Stomach (tissue), 9 donors: Measurements from ENCODE around the gene B3GLCT. TPM values are rescaled to one million over a fixed set of nuclear protein-coding genes. Genes with fewer than 3 reads are reported as not detected.

Source experiments
- DNase-seq, 2 donors: peaks; one replicate each; pipeline versions ENCODE4 v3.0.0 to v3.0.0-alpha.2; 2013 to 2019
- H3K27ac ChIP-seq, 5 donors: fragments of 200-600 bp in 4 of 5; sonication (generic) in 4 of 5; one replicate each; pipeline ENCODE4 v1.5.1; 2013 to 2019; ENCODE audit warnings: mild to moderate bottlenecking in 1 of 5, moderate library complexity in 1 of 5
- H3K27me3 ChIP-seq, 3 donors: fragments of 200-600 bp; sonication (generic); one replicate each; pipeline ENCODE4 v1.5.1; 2017 to 2019; ENCODE audit warnings: mixed run types in 1 of 3
- H3K36me3 ChIP-seq, 4 donors: fragments of 200-600 bp; sonication (generic); 1 replicate in 3 of 4; 2 replicates in 1 of 4; pipeline ENCODE4 v1.5.1; 2016 to 2019
- H3K4me1 ChIP-seq, 4 donors: fragments of 200-600 bp; sonication (generic); one replicate each; pipeline ENCODE4 v1.5.1; 2016 to 2019
- H3K4me3 ChIP-seq, 4 donors: fragments of 200-600 bp; sonication (generic) in 3 of 4; one replicate each; pipeline ENCODE4 v1.5.1; 2016 to 2019; ENCODE audit warnings: mild to moderate bottlenecking in 1 of 4
- H3K9me3 ChIP-seq, 4 donors: fragments of 200-600 bp; sonication (generic); one replicate each; pipeline ENCODE4 v1.5.1; 2016 to 2019
- CTCF ChIP-seq, 7 experiments: fragments of 450-650 bp in 4 of 7; fragments of 200-600 bp in 3 of 7; sonication (generic) in 3 of 7; IDR thresholded peaks; one replicate each; pipeline ENCODE4 v1.5.1; 2016 to 2019; ENCODE audit warnings: antibody characterized with exemption in 7 of 7, control low read depth in 2 of 7, mild to moderate bottlenecking in 1 of 7
- EP300 ChIP-seq: sonication (generic); formaldehyde crosslinking; IDR thresholded peaks from one replicate; pipeline ENCODE4 v1.6.1; 2017; ENCODE audit warnings: antibody characterized with exemption
- POLR2A ChIP-seq, 4 donors: fragments of 450-650 bp; IDR thresholded peaks; one replicate each; pipeline ENCODE4 v1.6.1; 2016; ENCODE audit warnings: antibody characterized with exemption in 4 of 4, control low read depth in 2 of 4, mild to moderate bottlenecking in 1 of 4, moderate library complexity in 1 of 4
- POLR2AphosphoS5 ChIP-seq, 3 donors: sonication (generic); formaldehyde crosslinking; IDR thresholded peaks; one replicate each; pipeline ENCODE4 v1.6.1; 2016; ENCODE audit warnings: antibody characterized with exemption in 3 of 3
- WGBS, 5 donors: extraction: QIAGEN DNeasy Blood & Tissue Kit in 3 of 5; methylation state at CpG; one replicate each; pipeline versions ENCODE4 v1.1.5 to v1.1.7; 2013 to 2018; 5-methylcytosine and 5-hydroxymethylcytosine counted together
- intact Hi-C: fragments of 100-400 bp; cut with DNase I; formaldehyde crosslinking; loops from one replicate; pipeline ENCODE4 v1.15.1; 2023; ENCODE audit warnings: low total_unique reads
- polyA plus RNA-seq, 3 donors: library from polyadenylated mRNA; stranded (reverse); fragments of 200-250 nt; gene quantifications; one replicate each; pipeline ENCODE4 v1.2.3, GENCODE V29; 2013
- total RNA-seq, 5 donors: library from RNA; depleted of rRNA; stranded (reverse); fragments of >200 nt; gene quantifications; one replicate each; pipeline versions ENCODE4 v1.1.0 to v1.2.3, GENCODE V29; 2014 to 2016
- donor health status: healthy with polysubstance abuse.
- donor health status: Bipolar disorder and iron deficiency.
- donor health status: healthy.

Gene B3GLCT
- total and polyA plus RNA-seq, 8 donors = 0.76 to 16.1 (median 6.4) TPM; not detected in 2

- intact Hi-C loops = no loop called here
These were observed 42.6 kb downstream of the B3GLCT start for GRCh38 chr13:31242367-31242766.

GRCh38 chr13:31242916-31243315 lies 43.1 kb downstream of the B3GLCT start:
- intact Hi-C loops = no loop called here
- DNase-seq = peak in 1 of 2 donors; percentile 26
- no peaks in the 10 kb centered on the region for H3K9me3 ChIP-seq
- TF ChIP-seq CTCF (IDR thresholded peaks at IDR 0.05) (no peak), POLR2AphosphoS5 (IDR thresholded peaks at IDR 0.05) (no peak), EP300 (no peak), POLR2A (IDR thresholded peaks at IDR 0.05) (no peak)
- H3K27me3 ChIP-seq = no peaks in the 10 kb centered on the region
- peaks cover 0 to 6% (median 3%) of the 10 kb centered on the region in 4 donors for H3K36me3 ChIP-seq
- peaks cover 0 to 5% (median 0%) of the 10 kb centered on the region in 4 donors for H3K4me1 ChIP-seq
- WGBS, 5 donors = 71 to 82% (median 79%) methylated on average over 1 of the region's 1 CpG
- H3K4me3 ChIP-seq = no peak overlapping the region
- no peak overlapping the region for H3K27ac ChIP-seq

More at GRCh38 chr13:31242367-31242766, 42.6 kb downstream of the B3GLCT start:
- Histone ChIP-seq H3K4me1 (peaks cover 0 to 5% (median 0%) of the 10 kb centered on the region in 4 donors), H3K27ac (no peak overlapping the region), H3K4me3 (no peak overlapping the region), H3K9me3 (no peaks in the 10 kb centered on the region), H3K36me3 (peaks cover 0 to 5% (median 2%) of the 10 kb centered on the region in 4 donors), H3K27me3 (no peaks in the 10 kb centered on the region)
- no peak for DNase-seq
- 66 to 83% (median 77%) methylated on average over 2 of the region's 2 CpGs for WGBS, 5 donors
- TF ChIP-seq POLR2A (IDR thresholded peaks at IDR 0.05) (no peak), EP300 (no peak), POLR2AphosphoS5 (IDR thresholded peaks at IDR 0.05) (no peak), CTCF (IDR thresholded peaks at IDR 0.05) (no peak)

GRCh38 chr13:31245598-31246373 lies 46.0 kb downstream of the B3GLCT start:
- no peak for TF ChIP-seq POLR2A (IDR thresholded peaks at IDR 0.05)
- no peak overlapping the region for H3K27ac ChIP-seq
- H3K4me3 ChIP-seq = no peak overlapping the region
- H3K4me1 ChIP-seq = peaks cover 0 to 5% (median 0%) of the 10 kb centered on the region in 4 donors
- no peaks in the 10 kb centered on the region for H3K27me3 ChIP-seq
- 90 to 100% (median 97%) methylated on average over 1 of the region's 1 CpG for WGBS, 5 donors
- no peaks in the 10 kb centered on the region for H3K9me3 ChIP-seq
- H3K36me3 ChIP-seq = peaks cover 0 to 12% (median 6%) of the 10 kb centered on the region in 4 donors
- no peak for DNase-seq
- intact Hi-C loops = no loop called here

GRCh38 chr13:31246918-31247317 lies 47.1 kb downstream of the B3GLCT start:
- H3K4me3 ChIP-seq = no peak overlapping the region
- no peaks in the 10 kb centered on the region for H3K27me3 ChIP-seq
- intact Hi-C loops = no loop called here
- peaks cover 0 to 5% (median 0%) of the 10 kb centered on the region in 4 donors for H3K4me1 ChIP-seq
- 76 to 89% (median 84%) methylated on average over 6 of the region's 6 CpGs for WGBS, 5 donors
- DNase-seq = no peak
- no peak overlapping the region for H3K27ac ChIP-seq
- TF ChIP-seq POLR2AphosphoS5 (IDR thresholded peaks at IDR 0.05) = no peak
- TF ChIP-seq EP300 = no peak
- TF ChIP-seq CTCF (IDR thresholded peaks at IDR 0.05) = no peak
- TF ChIP-seq POLR2A (IDR thresholded peaks at IDR 0.05) = no peak
- H3K9me3 ChIP-seq = no peaks in the 10 kb centered on the region
- peaks cover 0 to 12% (median 6%) of the 10 kb centered on the region in 4 donors for H3K36me3 ChIP-seq

- Histone ChIP-seq H3K9me3 (no peaks in the 10 kb centered on the region), H3K4me3 (no peak overlapping the region), H3K36me3 (peaks cover 0 to 12% (median 6%) of the 10 kb centered on the region in 4 donors), H3K27ac (no peak overlapping the region), H3K27me3 (no peaks in the 10 kb centered on the region), H3K4me1 (no peaks in the 10 kb centered on the region)
- no peak for DNase-seq
- intact Hi-C loops = no loop called here
- WGBS, 5 donors = 80 to 86% (median 83%) methylated on average over 3 of the region's 3 CpGs
- TF ChIP-seq CTCF (IDR thresholded peaks at IDR 0.05) = no peak
- TF ChIP-seq POLR2AphosphoS5 (IDR thresholded peaks at IDR 0.05) = no peak
- no peak for TF ChIP-seq POLR2A (IDR thresholded peaks at IDR 0.05)
These were observed 48.6 kb downstream of the B3GLCT start for GRCh38 chr13:31248361-31248760.
